ENCODE results near the gene PLEKHB2. TPM values are rescaled to one million over a fixed set of nuclear protein-coding genes. Genes with fewer than 3 reads are reported as not detected.

PLEKHB2 gene
- total and polyA plus RNA-seq, 10 of the 15 experiments (the other 5 are each of a cell fraction or from before 2014, with no cell fraction given) = 12.3 to 55.6 (median 26.2) TPM

GRCh38 chr2:131104487-131105155 is 515 bp upstream of the PLEKHB2 start (continued):
- TF ChIP-seq MEF2A (IDR thresholded peaks at IDR 0.05; ENCODE audit: insufficient read depth, low read depth, low read length) (0 out of 2 replicates have a peak, but pooled peaks have one; percentile 21), NFXL1 (IDR thresholded peaks at IDR 0.05; ENCODE audit: borderline replicate concordance) (no peak), MTA3 (IDR thresholded peaks at IDR 0.05; ENCODE audit: borderline replicate concordance, low read length) (peak; percentile 32; the same call in 1 of the 2 replicates), EGR1 (IDR thresholded peaks at IDR 0.05; ENCODE audit: borderline replicate concordance in 1 of 2, low read depth in 2 of 2, low read length in 2 of 2) (peak in 1 of 2 experiments; percentile 65; a peak in 2 of 3 replicates), STAT3 (IDR thresholded peaks at IDR 0.05; ENCODE audit: low read depth, low read length) (no peak), IKZF2 (IDR thresholded peaks at IDR 0.05) (peak; percentile 10 to 48; a peak in 1 of 4 replicates), SIN3A (IDR thresholded peaks at IDR 0.05; ENCODE audit: low read depth, low read length) (no peak), RAD21 (IDR thresholded peaks at IDR 0.05; ENCODE audit: insufficient read depth, low read depth, low read length) (no peak), IKZF1 (conservative IDR thresholded peaks at IDR 0.05) (0 out of 2 replicates have a peak, but pooled peaks have one; percentile 14), CUX1 (IDR thresholded peaks at IDR 0.05; ENCODE audit: insufficient replicate concordance, low read depth, low read length) (no peak), TCF7 (IDR thresholded peaks at IDR 0.05; ENCODE audit: borderline replicate concordance) (no peak), GABPA (IDR thresholded peaks at IDR 0.05; ENCODE audit: low read depth) (peak; percentile 67), RCOR1 (conservative IDR thresholded peaks at IDR 0.05; ENCODE audit: low read depth, low read length) (no peak), FOXM1 (IDR thresholded peaks at IDR 0.05; ENCODE audit: low read depth, low read length) (0 out of 2 replicates have a peak, but pooled peaks have one; percentile 25), RB1 (IDR thresholded peaks at IDR 0.05; ENCODE audit: borderline replicate concordance) (no peak), KDM1A (IDR thresholded peaks at IDR 0.05; ENCODE audit: borderline replicate concordance) (no peak), RUNX3 (IDR thresholded peaks at IDR 0.05; ENCODE audit: low read length) (peak; percentile 28; the same call in 1 of the 2 replicates), TAF1 (IDR thresholded peaks at IDR 0.05; ENCODE audit: borderline replicate concordance, low read depth, low read length) (no peak), EZH2 (IDR thresholded peaks at IDR 0.05; ENCODE audit: borderline replicate concordance, control insufficient read depth, low read depth, low read length) (0 out of 2 replicates have a peak, but pooled peaks have one; percentile 42), POLR2AphosphoS5 (IDR thresholded peaks at IDR 0.05; ENCODE audit: low read length) (peak; percentile 45), ELK1 (IDR thresholded peaks at IDR 0.05; ENCODE audit: low read depth, low read length) (no peak), EP300 (IDR thresholded peaks at IDR 0.05; ENCODE audit: borderline replicate concordance in 1 of 2, control insufficient read depth in 1 of 2, low read depth in 2 of 2, low read length in 2 of 2) (no peak), ASH2L (IDR thresholded peaks at IDR 0.05; ENCODE audit: borderline replicate concordance, low read depth) (no peak), EED (IDR thresholded peaks at IDR 0.05; ENCODE audit: low read depth) (no peak; the same call in 1 of the 2 replicates), SREBF2 (IDR thresholded peaks at IDR 0.05; ENCODE audit: low read length) (no peak), FOXK2 (IDR thresholded peaks at IDR 0.05) (peak; percentile 89; the same call in 1 of the 2 replicates)

All from GM12878 (cell line).